ENCODE data around the gene FIGNL2.

The FIGNL2 gene, protein sequence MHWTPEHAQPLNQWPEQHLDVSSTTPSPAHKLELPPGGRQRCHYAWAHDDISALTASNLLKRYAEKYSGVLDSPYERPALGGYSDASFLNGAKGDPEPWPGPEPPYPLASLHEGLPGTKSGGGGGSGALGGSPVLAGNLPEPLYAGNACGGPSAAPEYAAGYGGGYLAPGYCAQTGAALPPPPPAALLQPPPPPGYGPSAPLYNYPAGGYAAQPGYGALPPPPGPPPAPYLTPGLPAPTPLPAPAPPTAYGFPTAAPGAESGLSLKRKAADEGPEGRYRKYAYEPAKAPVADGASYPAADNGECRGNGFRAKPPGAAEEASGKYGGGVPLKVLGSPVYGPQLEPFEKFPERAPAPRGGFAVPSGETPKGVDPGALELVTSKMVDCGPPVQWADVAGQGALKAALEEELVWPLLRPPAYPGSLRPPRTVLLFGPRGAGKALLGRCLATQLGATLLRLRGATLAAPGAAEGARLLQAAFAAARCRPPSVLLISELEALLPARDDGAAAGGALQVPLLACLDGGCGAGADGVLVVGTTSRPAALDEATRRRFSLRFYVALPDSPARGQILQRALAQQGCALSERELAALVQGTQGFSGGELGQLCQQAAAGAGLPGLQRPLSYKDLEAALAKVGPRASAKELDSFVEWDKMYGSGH

DNA sequence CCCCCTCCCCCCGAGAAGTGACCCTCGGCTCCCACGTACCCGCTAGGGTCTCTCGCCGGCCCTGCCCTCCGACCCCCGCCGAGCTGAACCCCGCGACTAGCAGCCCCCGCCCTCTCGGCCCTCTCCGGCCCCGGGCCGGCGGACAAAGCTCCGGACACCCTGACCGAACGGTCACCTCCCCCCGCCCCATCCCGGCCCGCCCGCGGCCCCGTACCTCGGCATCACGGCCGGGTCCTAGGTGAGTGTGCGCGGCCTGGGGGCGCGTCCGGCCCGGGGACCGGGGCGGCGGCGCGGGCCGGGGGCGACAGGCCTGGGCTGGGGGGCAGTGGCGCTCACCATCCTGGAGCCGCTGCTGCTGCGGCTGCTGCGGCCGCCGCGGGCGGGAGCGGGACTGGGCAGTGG lies at the start of gene FIGNL2:
Gene FIGNL2 (minus strand): TSS at position 393 of the 402 bp plus-strand sequence. CDS start 26,305 bp downstream, outside the sequence.
- Histone ChIP-seq H3K27me3 (ENCODE audit: control insufficient read depth, insufficient read depth, low read length) (no peaks in the 10 kb centered on the region), H3K79me2 (peaks cover 11% of the 10 kb centered on the region), H3K9me3 (ENCODE audit: control insufficient read depth, low read length) (no peaks in the 10 kb centered on the region), H3K36me3 (ENCODE audit: control insufficient read depth, insufficient read depth, low read length) (no peaks in the 10 kb centered on the region), H3K9ac (peak within 1 kb of the TSS; percentile 47), H3K4me1 (peaks cover 25% of the 10 kb centered on the region), H3K4me3 (ENCODE audit: low read depth, low read length) (peak within 1 kb of the TSS; percentile 56), H3K4me2 (ENCODE audit: low read length) (peak within 1 kb of the TSS; percentile 73), H3K27ac (peak within 1 kb of the TSS; percentile 91), H2AFZ (peak within 1 kb of the TSS; percentile 81)
- TF ChIP-seq, protein P1, sequence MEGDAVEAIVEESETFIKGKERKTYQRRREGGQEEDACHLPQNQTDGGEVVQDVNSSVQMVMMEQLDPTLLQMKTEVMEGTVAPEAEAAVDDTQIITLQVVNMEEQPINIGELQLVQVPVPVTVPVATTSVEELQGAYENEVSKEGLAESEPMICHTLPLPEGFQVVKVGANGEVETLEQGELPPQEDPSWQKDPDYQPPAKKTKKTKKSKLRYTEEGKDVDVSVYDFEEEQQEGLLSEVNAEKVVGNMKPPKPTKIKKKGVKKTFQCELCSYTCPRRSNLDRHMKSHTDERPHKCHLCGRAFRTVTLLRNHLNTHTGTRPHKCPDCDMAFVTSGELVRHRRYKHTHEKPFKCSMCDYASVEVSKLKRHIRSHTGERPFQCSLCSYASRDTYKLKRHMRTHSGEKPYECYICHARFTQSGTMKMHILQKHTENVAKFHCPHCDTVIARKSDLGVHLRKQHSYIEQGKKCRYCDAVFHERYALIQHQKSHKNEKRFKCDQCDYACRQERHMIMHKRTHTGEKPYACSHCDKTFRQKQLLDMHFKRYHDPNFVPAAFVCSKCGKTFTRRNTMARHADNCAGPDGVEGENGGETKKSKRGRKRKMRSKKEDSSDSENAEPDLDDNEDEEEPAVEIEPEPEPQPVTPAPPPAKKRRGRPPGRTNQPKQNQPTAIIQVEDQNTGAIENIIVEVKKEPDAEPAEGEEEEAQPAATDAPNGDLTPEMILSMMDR (IDR thresholded peaks at IDR 0.05): no peak

DNA sequence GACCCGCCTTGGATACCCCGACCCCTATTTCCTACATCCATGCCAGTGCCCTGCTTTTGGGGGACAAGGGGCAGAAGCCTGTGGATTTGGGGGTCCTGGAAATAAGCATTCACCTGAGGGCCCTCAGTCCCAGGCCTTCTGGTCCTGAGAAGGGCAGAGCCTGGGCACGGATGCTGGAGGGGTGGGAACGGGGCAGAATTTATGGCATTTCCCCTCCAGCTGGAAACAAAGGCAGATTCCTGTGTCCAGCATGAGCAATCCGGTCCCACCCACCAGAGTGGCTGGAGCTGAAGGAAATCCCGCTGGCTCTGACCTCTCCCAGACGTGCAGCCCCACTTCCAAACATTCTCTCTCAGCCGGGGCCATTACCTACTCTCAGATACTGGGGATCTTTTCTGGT lies 48.7 kb upstream of the FIGNL2 start:
- Histone ChIP-seq H3K27ac (no peak overlapping the region), H3K79me2 (no peaks in the 10 kb centered on the region), H2AFZ (no peak overlapping the region), H3K4me1 (peaks cover 7% of the 10 kb centered on the region), H3K27me3 (ENCODE audit: control insufficient read depth, insufficient read depth, low read length) (no peaks in the 10 kb centered on the region), H3K9ac (no peak overlapping the region), H3K4me2 (ENCODE audit: low read length) (no peak overlapping the region), H3K36me3 (ENCODE audit: control insufficient read depth, insufficient read depth, low read length) (no peaks in the 10 kb centered on the region), H3K4me3 (ENCODE audit: low read depth, low read length) (no peak overlapping the region), H3K9me3 (ENCODE audit: control insufficient read depth, low read length) (no peaks in the 10 kb centered on the region)
- TF ChIP-seq, protein P1 (IDR thresholded peaks at IDR 0.05): no peak

DNA sequence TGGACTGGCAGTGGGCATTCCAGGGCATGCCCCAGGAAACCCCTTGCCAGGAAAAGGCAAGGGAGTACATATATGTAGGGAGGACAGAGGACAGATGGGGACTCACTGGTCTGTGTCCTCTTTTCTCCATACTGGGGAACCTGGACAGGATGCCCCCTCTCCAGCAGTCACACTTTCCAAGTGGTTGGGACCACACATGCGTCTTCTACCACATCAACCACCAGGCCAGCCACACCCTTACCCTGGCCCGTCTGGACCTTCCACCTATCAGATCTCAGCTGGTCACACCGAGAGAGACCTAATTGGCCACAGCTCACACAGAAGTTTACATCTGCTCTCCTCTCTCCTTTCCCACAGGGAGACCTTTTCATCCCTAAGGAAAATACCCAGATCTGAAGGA lies 47.7 kb upstream of the FIGNL2 start:
- Histone ChIP-seq H3K9me3 (ENCODE audit: control insufficient read depth, low read length) (no peaks in the 10 kb centered on the region), H3K9ac (no peak overlapping the region), H3K36me3 (ENCODE audit: control insufficient read depth, insufficient read depth, low read length) (no peaks in the 10 kb centered on the region), H3K27ac (no peak overlapping the region), H3K4me1 (peaks cover 7% of the 10 kb centered on the region), H3K79me2 (no peaks in the 10 kb centered on the region), H3K27me3 (ENCODE audit: control insufficient read depth, insufficient read depth, low read length) (no peaks in the 10 kb centered on the region), H3K4me2 (ENCODE audit: low read length) (no peak overlapping the region), H2AFZ (no peak overlapping the region), H3K4me3 (ENCODE audit: low read depth, low read length) (no peak overlapping the region)
- TF ChIP-seq, protein P1 (IDR thresholded peaks at IDR 0.05): no peak

DNA sequence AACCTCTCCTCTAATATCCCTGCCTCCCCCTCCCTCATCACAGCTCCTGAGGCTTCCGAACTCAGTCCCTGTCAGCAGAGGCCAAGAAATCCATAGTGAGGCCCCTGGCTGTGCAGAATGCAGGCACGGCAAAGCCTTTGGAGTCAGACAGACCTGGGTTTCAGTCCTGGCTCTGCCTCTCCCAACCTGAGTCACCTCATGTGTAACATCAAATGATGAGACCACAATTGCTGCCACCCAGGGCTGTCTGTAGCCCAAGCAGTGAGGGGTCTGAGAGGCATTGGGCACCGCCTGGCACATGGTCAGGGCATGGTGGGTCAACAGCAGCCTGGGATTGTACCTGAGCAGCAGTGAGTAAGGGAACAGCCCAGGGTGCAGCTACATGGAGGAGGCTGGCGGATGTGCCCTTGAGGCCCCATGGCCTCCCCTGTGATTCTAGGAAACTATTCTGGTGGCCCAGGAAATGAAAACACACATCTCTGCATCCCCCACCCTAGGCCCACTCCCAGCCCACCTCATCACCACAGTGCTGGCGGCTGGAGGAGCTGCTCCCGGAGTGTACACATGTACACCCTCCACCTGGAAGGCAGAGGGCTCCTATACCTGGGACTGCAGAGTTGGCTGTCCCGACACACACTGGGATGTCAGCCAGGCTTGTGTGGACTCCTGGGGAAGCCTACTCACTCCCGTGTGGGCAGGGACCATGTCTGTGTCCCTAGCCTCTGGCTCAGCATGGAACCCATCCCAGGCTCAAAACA lies 47.0 kb upstream of the FIGNL2 start:
- Histone ChIP-seq H2AFZ (peak overlapping the region; percentile 76), H3K4me1 (peaks cover 7% of the 10 kb centered on the region), H3K4me3 (ENCODE audit: low read depth, low read length) (no peak overlapping the region), H3K79me2 (no peaks in the 10 kb centered on the region), H3K27me3 (ENCODE audit: control insufficient read depth, insufficient read depth, low read length) (no peaks in the 10 kb centered on the region), H3K9me3 (ENCODE audit: control insufficient read depth, low read length) (no peaks in the 10 kb centered on the region), H3K9ac (no peak overlapping the region), H3K4me2 (ENCODE audit: low read length) (no peak overlapping the region), H3K36me3 (ENCODE audit: control insufficient read depth, insufficient read depth, low read length) (no peaks in the 10 kb centered on the region), H3K27ac (no peak overlapping the region)
- TF ChIP-seq, protein P1 (IDR thresholded peaks at IDR 0.05): no peak

Measured in parathyroid adenoma (tissue), 2 donors.